Measurements from ENCODE around the gene CD4. TPM values are rescaled to one million over a fixed set of nuclear protein-coding genes. Genes with fewer than 3 reads are reported as not detected.
A peak's percentile ranks its signal among the peaks of the same experiment; 100 is the strongest.

The CD4 gene
- total RNA-seq, 1 experiment from 2014 or later, result 0.42 TPM

DNA sequence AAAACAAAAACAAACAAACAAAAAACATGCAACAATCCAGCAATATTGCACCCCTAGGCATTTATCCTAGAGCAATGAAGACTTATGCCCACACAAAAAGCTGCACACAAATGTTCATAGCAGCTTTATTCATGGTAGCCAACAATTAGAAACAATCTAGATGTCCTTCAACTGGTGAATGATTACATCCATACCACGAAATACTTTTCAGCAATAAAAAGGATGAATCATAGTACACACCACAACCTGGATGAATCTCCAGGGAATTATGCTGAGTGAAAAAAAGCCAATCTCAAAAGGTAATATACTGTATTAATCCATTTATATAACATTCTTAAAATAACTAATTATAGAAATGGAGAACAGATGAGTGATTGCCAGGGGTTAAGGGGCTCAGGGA, 17.8 kb downstream of the CD4 start:
- Histone ChIP-seq H3K9me2 (ENCODE audit: insufficient read depth) (no peaks in the 10 kb centered on the region), H3K9ac (ENCODE audit: low read length) (no peak overlapping the region), H3K27me3 (ENCODE audit: insufficient read depth, low read length) (no peaks in the 10 kb centered on the region), H3K4me3 (replicated peaks in 1 of 2; ENCODE audit: low read depth in 1 of 2, low read length in 2 of 2) (no peak overlapping the region), H3K36me3 (ENCODE audit: control insufficient read depth in 1 of 2, insufficient read depth in 2 of 2, low read length in 2 of 2) (no peaks in the 10 kb centered on the region), H3K27ac (ENCODE audit: low read depth, low read length) (no peak overlapping the region), H3K9me3 (ENCODE audit: control insufficient read depth in 1 of 2, insufficient read depth in 1 of 2, low read depth in 1 of 2, low read length in 2 of 2) (no peaks in the 10 kb centered on the region), H2AFZ (ENCODE audit: low read depth, low read length, poor library complexity, severe bottlenecking) (no peak overlapping the region), H4K20me1 (ENCODE audit: insufficient read depth) (no peaks in the 10 kb centered on the region), H3K79me2 (ENCODE audit: insufficient read depth, low read length) (no peaks in the 10 kb centered on the region), H3K4me2 (ENCODE audit: low read length) (peak overlapping the region; percentile 21; the same call in 1 of the 2 replicates), H3K4me1 (ENCODE audit: control insufficient read depth in 1 of 2, insufficient read depth in 2 of 2, low read length in 2 of 2) (peaks cover 2 to 8% of the 10 kb centered on the region in 2 experiments; a peak in 3 of 4 replicates)
- no peak for DNase-seq (ENCODE audit: low read depth, low spot score)
- BruUV-seq (replicated peaks), result no TSS peak
- ChIA-PET RAD21 (ENCODE audit: low non-redundant PET in 1 of 2, low total read pairs in 2 of 2, uncharacterized antibody in 2 of 2, unreplicated experiment in 2 of 2) (no interaction called here), POLR2A (interaction anchor here (0.7 kb wide), 1 partner anchor 312 kb away, joined by 3 read pairs; no protein-coding TSS in a partner anchor), CTCF (no interaction called here)
- intact Hi-C loops (cut with micrococcal nuclease), result no loop called here
- TF ChIP-seq SP1 (IDR thresholded peaks at IDR 0.05; ENCODE audit: low read depth) (no peak), JUND (IDR thresholded peaks at IDR 0.05) (peak; percentile 15; the same call in 1 of the 2 replicates)
- TF ChIP-seq, protein P1, sequence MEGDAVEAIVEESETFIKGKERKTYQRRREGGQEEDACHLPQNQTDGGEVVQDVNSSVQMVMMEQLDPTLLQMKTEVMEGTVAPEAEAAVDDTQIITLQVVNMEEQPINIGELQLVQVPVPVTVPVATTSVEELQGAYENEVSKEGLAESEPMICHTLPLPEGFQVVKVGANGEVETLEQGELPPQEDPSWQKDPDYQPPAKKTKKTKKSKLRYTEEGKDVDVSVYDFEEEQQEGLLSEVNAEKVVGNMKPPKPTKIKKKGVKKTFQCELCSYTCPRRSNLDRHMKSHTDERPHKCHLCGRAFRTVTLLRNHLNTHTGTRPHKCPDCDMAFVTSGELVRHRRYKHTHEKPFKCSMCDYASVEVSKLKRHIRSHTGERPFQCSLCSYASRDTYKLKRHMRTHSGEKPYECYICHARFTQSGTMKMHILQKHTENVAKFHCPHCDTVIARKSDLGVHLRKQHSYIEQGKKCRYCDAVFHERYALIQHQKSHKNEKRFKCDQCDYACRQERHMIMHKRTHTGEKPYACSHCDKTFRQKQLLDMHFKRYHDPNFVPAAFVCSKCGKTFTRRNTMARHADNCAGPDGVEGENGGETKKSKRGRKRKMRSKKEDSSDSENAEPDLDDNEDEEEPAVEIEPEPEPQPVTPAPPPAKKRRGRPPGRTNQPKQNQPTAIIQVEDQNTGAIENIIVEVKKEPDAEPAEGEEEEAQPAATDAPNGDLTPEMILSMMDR (IDR thresholded peaks at IDR 0.05 in 2 of 3, conservative IDR thresholded peaks at IDR 0.05 in 1 of 3; ENCODE audit: borderline replicate concordance in 1 of 3, insufficient read depth in 1 of 3, low read depth in 2 of 3, low read length in 2 of 3), result no peak
- ATAC-seq, result peak; percentile 49; the same call in 1 of the 2 replicates

DNA sequence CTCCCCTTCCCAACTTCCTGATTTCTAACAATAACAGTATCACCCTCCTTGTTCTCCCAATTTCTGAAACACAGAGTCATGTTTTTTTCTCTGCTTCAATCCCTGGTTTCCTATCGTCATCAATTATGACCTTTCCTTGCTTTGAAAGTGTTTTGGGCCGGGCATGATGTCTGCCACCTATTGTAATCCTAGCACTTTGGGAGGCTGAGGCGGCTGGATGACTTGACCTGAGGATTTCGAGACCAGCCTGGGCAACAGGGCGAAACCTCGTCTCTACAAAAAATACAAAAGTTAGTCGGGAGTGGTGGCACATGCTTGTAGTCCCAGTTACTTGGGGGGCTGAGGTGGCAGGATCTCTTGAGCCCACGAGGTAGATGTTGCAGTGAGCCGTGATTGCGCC, 19.7 kb downstream of the CD4 start:
- ChIA-PET CTCF (no interaction called here), POLR2A (no interaction called here), RAD21 (ENCODE audit: low non-redundant PET in 1 of 2, low total read pairs in 2 of 2, uncharacterized antibody in 2 of 2, unreplicated experiment in 2 of 2) (interaction anchor here in 1 of 2 experiments (0.9 kb wide), 1 partner anchor 153 kb away, joined by 4 read pairs; no protein-coding TSS in a partner anchor)
- ATAC-seq (no peak), DNase-seq (ENCODE audit: low read depth, low spot score) (no peak)
- Histone ChIP-seq H3K27me3 (ENCODE audit: insufficient read depth, low read length) (no peaks in the 10 kb centered on the region), H3K4me1 (ENCODE audit: control insufficient read depth in 1 of 2, insufficient read depth in 2 of 2, low read length in 2 of 2) (peaks cover 2 to 8% of the 10 kb centered on the region in 2 experiments; a peak in 3 of 4 replicates), H3K4me3 (replicated peaks in 1 of 2; ENCODE audit: low read depth in 1 of 2, low read length in 2 of 2) (no peak overlapping the region), H2AFZ (ENCODE audit: low read depth, low read length, poor library complexity, severe bottlenecking) (no peak overlapping the region), H3K9me3 (ENCODE audit: control insufficient read depth in 1 of 2, insufficient read depth in 1 of 2, low read depth in 1 of 2, low read length in 2 of 2) (no peaks in the 10 kb centered on the region), H3K27ac (ENCODE audit: low read depth, low read length) (no peak overlapping the region), H3K79me2 (ENCODE audit: insufficient read depth, low read length) (no peaks in the 10 kb centered on the region), H4K20me1 (ENCODE audit: insufficient read depth) (no peaks in the 10 kb centered on the region), H3K9me2 (ENCODE audit: insufficient read depth) (no peaks in the 10 kb centered on the region), H3K36me3 (ENCODE audit: control insufficient read depth in 1 of 2, insufficient read depth in 2 of 2, low read length in 2 of 2) (no peaks in the 10 kb centered on the region), H3K4me2 (ENCODE audit: low read length) (no peak overlapping the region), H3K9ac (ENCODE audit: low read length) (no peak overlapping the region)
- intact Hi-C loops (cut with micrococcal nuclease), result no loop called here
- TF ChIP-seq SP1 (IDR thresholded peaks at IDR 0.05; ENCODE audit: low read depth) (no peak), TCF7L2 (IDR thresholded peaks at IDR 0.05; ENCODE audit: borderline replicate concordance, extremely low read depth, insufficient read depth, insufficient read length) (no peak), POLR2A (IDR thresholded peaks at IDR 0.05; ENCODE audit: borderline replicate concordance, extremely low read depth, insufficient read depth, insufficient read length) (no peak), EZH2 (IDR thresholded peaks at IDR 0.05) (no peak), SRF (IDR thresholded peaks at IDR 0.05; ENCODE audit: low read depth) (no peak), CBX3 (IDR thresholded peaks at IDR 0.05; ENCODE audit: low read depth) (no peak), CEBPB (IDR thresholded peaks at IDR 0.05; ENCODE audit: low read depth) (no peak), JUND (IDR thresholded peaks at IDR 0.05) (no peak)
- TF ChIP-seq, protein P2, sequence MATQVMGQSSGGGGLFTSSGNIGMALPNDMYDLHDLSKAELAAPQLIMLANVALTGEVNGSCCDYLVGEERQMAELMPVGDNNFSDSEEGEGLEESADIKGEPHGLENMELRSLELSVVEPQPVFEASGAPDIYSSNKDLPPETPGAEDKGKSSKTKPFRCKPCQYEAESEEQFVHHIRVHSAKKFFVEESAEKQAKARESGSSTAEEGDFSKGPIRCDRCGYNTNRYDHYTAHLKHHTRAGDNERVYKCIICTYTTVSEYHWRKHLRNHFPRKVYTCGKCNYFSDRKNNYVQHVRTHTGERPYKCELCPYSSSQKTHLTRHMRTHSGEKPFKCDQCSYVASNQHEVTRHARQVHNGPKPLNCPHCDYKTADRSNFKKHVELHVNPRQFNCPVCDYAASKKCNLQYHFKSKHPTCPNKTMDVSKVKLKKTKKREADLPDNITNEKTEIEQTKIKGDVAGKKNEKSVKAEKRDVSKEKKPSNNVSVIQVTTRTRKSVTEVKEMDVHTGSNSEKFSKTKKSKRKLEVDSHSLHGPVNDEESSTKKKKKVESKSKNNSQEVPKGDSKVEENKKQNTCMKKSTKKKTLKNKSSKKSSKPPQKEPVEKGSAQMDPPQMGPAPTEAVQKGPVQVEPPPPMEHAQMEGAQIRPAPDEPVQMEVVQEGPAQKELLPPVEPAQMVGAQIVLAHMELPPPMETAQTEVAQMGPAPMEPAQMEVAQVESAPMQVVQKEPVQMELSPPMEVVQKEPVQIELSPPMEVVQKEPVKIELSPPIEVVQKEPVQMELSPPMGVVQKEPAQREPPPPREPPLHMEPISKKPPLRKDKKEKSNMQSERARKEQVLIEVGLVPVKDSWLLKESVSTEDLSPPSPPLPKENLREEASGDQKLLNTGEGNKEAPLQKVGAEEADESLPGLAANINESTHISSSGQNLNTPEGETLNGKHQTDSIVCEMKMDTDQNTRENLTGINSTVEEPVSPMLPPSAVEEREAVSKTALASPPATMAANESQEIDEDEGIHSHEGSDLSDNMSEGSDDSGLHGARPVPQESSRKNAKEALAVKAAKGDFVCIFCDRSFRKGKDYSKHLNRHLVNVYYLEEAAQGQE (IDR thresholded peaks at IDR 0.05; ENCODE audit: low read depth), result no peak
- BruUV-seq (replicated peaks), result no TSS peak
